Mesothelial cell of epicardium (in vitro differentiated cells): ENCODE results near the gene EFCAB7. TPM values are rescaled to one million over a fixed set of nuclear protein-coding genes. Genes with fewer than 3 reads are reported as not detected.

Experiments
- DNase-seq, 2 experiments: peaks; one replicate each; pipeline ENCODE4 v3.0.0; 2021; ENCODE audit warnings: low spot score in 2 of 2; ENCODE audit not compliant: unreplicated experiment in 2 of 2
- H3K27ac Mint-ChIP-seq: 2 replicates; pipeline ENCODE4 v1.8.0; 2021; ENCODE audit warnings: mixed read lengths
- H3K27me3 Mint-ChIP-seq: 2 replicates; pipeline ENCODE4 v1.8.0; 2021; ENCODE audit warnings: low read depth, mixed read lengths
- H3K36me3 Mint-ChIP-seq: 2 replicates; pipeline ENCODE4 v1.8.0; 2021; ENCODE audit warnings: mixed read lengths
- H3K4me1 Mint-ChIP-seq: 2 replicates; pipeline ENCODE4 v1.8.0; 2021; ENCODE audit warnings: mixed read lengths
- H3K4me3 Mint-ChIP-seq: 2 replicates; pipeline ENCODE4 v1.8.0; 2021; ENCODE audit warnings: mild to moderate bottlenecking, moderate library complexity, mixed read lengths
- H3K9me3 Mint-ChIP-seq: 2 replicates; pipeline ENCODE4 v1.8.0; 2021; ENCODE audit warnings: mixed read lengths
- CTCF ChIP-seq: fragments of 200-600 bp; sonication (generic); IDR thresholded peaks from one replicate; pipeline ENCODE4 v1.5.0; 2021; ENCODE audit warnings: antibody characterized with exemption; ENCODE audit not compliant: unreplicated experiment
- total RNA-seq: library from RNA; stranded (reverse); gene quantifications from 3 replicates; pipeline ENCODE4 v1.2.1, GENCODE V29; 2021

EFCAB7 gene
- total RNA-seq, 1 donor from 2014 or later: 9.6 TPM

GRCh38 chr1:63516629-63517028, 6.7 kb upstream of the EFCAB7 start:
- Mint-ChIP-seq H3K9me3 (peaks cover 14% of the 10 kb centered on the region), H3K4me3 (no peak overlapping the region), H3K36me3 (peaks cover 10% of the 10 kb centered on the region)

DNA sequence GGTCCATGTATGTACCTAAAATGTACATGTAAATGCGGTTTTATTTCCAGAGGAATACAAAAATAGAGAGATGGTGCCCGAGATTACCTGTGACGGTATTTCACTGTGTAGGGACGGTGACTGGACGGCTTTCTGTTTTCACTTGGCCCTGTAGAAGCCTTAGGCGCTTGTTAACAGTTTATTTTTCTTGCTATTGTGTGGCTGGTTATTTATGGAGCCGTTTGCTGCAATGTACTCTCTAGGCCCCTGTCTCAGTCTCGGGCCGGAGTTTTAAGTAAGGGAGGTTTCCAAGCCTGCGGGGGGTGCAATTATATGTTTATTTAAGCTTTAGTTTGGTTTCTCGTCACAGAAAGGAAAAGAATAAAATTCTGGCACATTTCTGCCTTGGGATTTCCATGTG, 413 bp downstream of the EFCAB7 start:
- DNase-seq: no peak
- peaks cover 3% of the 10 kb centered on the region for H3K36me3 Mint-ChIP-seq
- H3K27me3 Mint-ChIP-seq: no peaks in the 10 kb centered on the region
- H3K4me1 Mint-ChIP-seq: peaks cover 18% of the 10 kb centered on the region
- no peak for TF ChIP-seq CTCF
- H3K27ac Mint-ChIP-seq: peak overlapping the region; percentile 98
- no peaks in the 10 kb centered on the region for H3K9me3 Mint-ChIP-seq
- H3K4me3 Mint-ChIP-seq: peak overlapping the region; percentile 91

More at GRCh38 chr1:63516629-63517028, 6.7 kb upstream of the EFCAB7 start:
- TF ChIP-seq CTCF: no peak
- no peak for DNase-seq
- Mint-ChIP-seq H3K27me3 (no peaks in the 10 kb centered on the region), H3K4me1 (no peaks in the 10 kb centered on the region), H3K27ac (no peak overlapping the region)

GRCh38 chr1:63524201-63524600, 876 bp downstream of the EFCAB7 start:
- Mint-ChIP-seq H3K27me3 (no peaks in the 10 kb centered on the region), H3K4me1 (peaks cover 18% of the 10 kb centered on the region), H3K36me3 (peaks cover 3% of the 10 kb centered on the region), H3K4me3 (peak overlapping the region; percentile 91), H3K9me3 (no peaks in the 10 kb centered on the region), H3K27ac (peak overlapping the region; percentile 98)
- no peak for TF ChIP-seq CTCF
- DNase-seq: no peak

GRCh38 chr1:63532727-63533126, 9.4 kb downstream of the EFCAB7 start:
- Mint-ChIP-seq H3K4me1 (no peaks in the 10 kb centered on the region), H3K9me3 (no peaks in the 10 kb centered on the region), H3K27me3 (no peaks in the 10 kb centered on the region), H3K36me3 (peaks cover 3% of the 10 kb centered on the region), H3K4me3 (no peak overlapping the region), H3K27ac (no peak overlapping the region)
- no peak for TF ChIP-seq CTCF
- DNase-seq: no peak

GRCh38 chr1:63533931-63534330, 10.6 kb downstream of the EFCAB7 start:
- TF ChIP-seq CTCF: no peak
- Mint-ChIP-seq H3K4me1 (no peaks in the 10 kb centered on the region), H3K36me3 (no peaks in the 10 kb centered on the region), H3K9me3 (no peaks in the 10 kb centered on the region), H3K27ac (no peak overlapping the region), H3K4me3 (no peak overlapping the region), H3K27me3 (no peaks in the 10 kb centered on the region)
- DNase-seq: no peak

DNA sequence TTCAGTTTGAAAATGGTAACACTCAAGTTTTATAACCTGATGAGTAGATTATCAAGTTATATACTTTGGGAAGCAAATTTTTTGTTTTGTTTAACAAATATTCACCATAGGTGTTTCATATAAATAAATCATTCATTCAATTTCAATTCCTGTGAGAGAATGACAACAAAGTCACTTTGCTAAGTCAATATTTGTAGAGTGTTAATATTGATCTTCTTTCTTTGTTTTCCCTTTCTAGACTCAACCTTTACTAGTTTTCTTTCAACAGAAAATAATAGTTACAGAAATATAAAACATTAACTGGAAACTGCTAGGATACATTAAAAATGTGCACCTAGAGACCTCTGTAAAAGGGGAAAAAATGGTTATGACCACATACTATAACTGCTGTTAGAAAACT, 11.1 kb downstream of the EFCAB7 start:
- Mint-ChIP-seq H3K27me3 (no peaks in the 10 kb centered on the region), H3K4me1 (no peaks in the 10 kb centered on the region), H3K4me3 (no peak overlapping the region)

More for the DNA sequence above, 11.1 kb downstream of the EFCAB7 start:
- Mint-ChIP-seq H3K9me3 (no peaks in the 10 kb centered on the region), H3K27ac (no peak overlapping the region), H3K36me3 (no peaks in the 10 kb centered on the region)
- no peak for TF ChIP-seq CTCF
- no peak for DNase-seq
